Measurements from ENCODE around the gene PTTG1IP. TPM values are rescaled to one million over a fixed set of nuclear protein-coding genes. Genes with fewer than 3 reads are reported as not detected.

Gene PTTG1IP
- total and polyA plus RNA-seq, 10 of the 15 experiments (the other 5 are each of a cell fraction or from before 2014, with no cell fraction given), result 2.4 to 56.4 (median 44.4) TPM

- CTCF ChIA-PET, result interaction anchor here (0.7 to 1.6 kb wide), 2 partner anchors 27 to 533 kb away, joined by 3 to 6 read pairs; partner anchors contain the start of gene UBE2G2
- no peaks in the 10 kb centered on the region for H3K79me2 ChIP-seq (ENCODE audit: control insufficient read depth, insufficient read depth, low read length)
- no peaks in the 10 kb centered on the region for H4K20me1 ChIP-seq (ENCODE audit: control insufficient read depth, insufficient read depth)
- ATAC-seq (no peak), FAIRE-seq (no peak), DNase-seq (ENCODE audit: low read depth, low spot score) (no peak)
- in situ Hi-C loops (cut with MboI) (no loop called here), intact Hi-C loops (cut with micrococcal nuclease; ENCODE audit: unreplicated experiment) (no loop called here)
- peaks cover 8% of the 10 kb centered on the region for H3K9me3 ChIP-seq (replicated peaks; ENCODE audit: control insufficient read depth, insufficient read depth, low read length)
- H3K4me3 ChIP-seq, result no peak overlapping the region
- no peak overlapping the region for H3K27ac ChIP-seq (ENCODE audit: control insufficient read depth, insufficient read depth)
- no peaks in the 10 kb centered on the region for H3K27me3 ChIP-seq (replicated peaks in 1 of 2; ENCODE audit: control insufficient read depth in 2 of 2, insufficient read depth in 2 of 2, low read length in 1 of 2)
- no peaks in the 10 kb centered on the region for H3K4me1 ChIP-seq (ENCODE audit: control insufficient read depth, insufficient read depth, low read length)
- H3K9ac ChIP-seq (ENCODE audit: control insufficient read depth, insufficient read depth, low read length), result no peak overlapping the region
- no peaks in the 10 kb centered on the region for H3K36me3 ChIP-seq (ENCODE audit: control insufficient read depth in 2 of 2, insufficient read depth in 2 of 2, low read length in 1 of 2)
- TF ChIP-seq SPI1 (IDR thresholded peaks at IDR 0.05; ENCODE audit: borderline replicate concordance, insufficient read depth, low read depth, low read length) (no peak), CBX5 (IDR thresholded peaks at IDR 0.05; ENCODE audit: low read depth) (0 out of 2 replicates have a peak, but pooled peaks have one; percentile 33), ASH2L (IDR thresholded peaks at IDR 0.05; ENCODE audit: borderline replicate concordance, low read depth) (no peak), CEBPB (IDR thresholded peaks at IDR 0.05; ENCODE audit: borderline replicate concordance in 1 of 2, low read depth in 2 of 2, low read length in 2 of 2) (no peak)
- 5% methylated on average over 4 of the region's 4 CpGs for whole genome bisulfite sequencing (ENCODE audit: insufficient coverage, insufficient replicate concordance, low lambda C conversion rate, missing lambda C conversion rate)
- POLR2A ChIA-PET, result no interaction called here
- no peak overlapping the region for H3K4me2 ChIP-seq (ENCODE audit: control insufficient read depth, insufficient read depth)
- SMC1A ChIA-PET (ENCODE audit: uncharacterized antibody, unreplicated experiment), result no interaction called here
- RAD21 ChIA-PET (ENCODE audit: unreplicated experiment), result no interaction called here
- no peak overlapping the region for H2AFZ ChIP-seq (ENCODE audit: control insufficient read depth, low read depth, low read length)
- no TSS peak for BruUV-seq (replicated peaks)
These were observed 45.0 kb downstream of the PTTG1IP start for GRCh38 chr21:44828362-44829056.

GRCh38 chr21:44823179-44823660 lies 50.3 kb downstream of the PTTG1IP start:
- Histone ChIP-seq H3K4me2 (ENCODE audit: control insufficient read depth, insufficient read depth) (no peak overlapping the region), H3K9me3 (replicated peaks; ENCODE audit: control insufficient read depth, insufficient read depth, low read length) (peaks cover 10% of the 10 kb centered on the region), H3K36me3 (ENCODE audit: control insufficient read depth in 2 of 2, insufficient read depth in 2 of 2, low read length in 1 of 2) (no peaks in the 10 kb centered on the region), H3K79me2 (ENCODE audit: control insufficient read depth, insufficient read depth, low read length) (no peaks in the 10 kb centered on the region), H3K9ac (ENCODE audit: control insufficient read depth, insufficient read depth, low read length) (no peak overlapping the region), H3K4me1 (ENCODE audit: control insufficient read depth, insufficient read depth, low read length) (no peaks in the 10 kb centered on the region), H2AFZ (ENCODE audit: control insufficient read depth, low read depth, low read length) (no peak overlapping the region), H3K4me3 (no peak overlapping the region), H3K27me3 (replicated peaks in 1 of 2; ENCODE audit: control insufficient read depth in 2 of 2, insufficient read depth in 2 of 2, low read length in 1 of 2) (no peaks in the 10 kb centered on the region), H4K20me1 (ENCODE audit: control insufficient read depth, insufficient read depth) (no peaks in the 10 kb centered on the region), H3K27ac (ENCODE audit: control insufficient read depth, insufficient read depth) (no peak overlapping the region)
- FAIRE-seq, result no peak
- ChIA-PET RAD21 (ENCODE audit: unreplicated experiment) (interaction anchor here (0.6 to 0.7 kb wide), 2 partner anchors 34 to 50 kb away, joined by 3 to 4 read pairs; partner anchors contain the start of gene PTTG1IP), CTCF (interaction anchor here (1.6 kb wide), 1 partner anchor 23 kb away, joined by 5 read pairs; no protein-coding TSS in a partner anchor), POLR2A (no interaction called here), SMC1A (ENCODE audit: uncharacterized antibody, unreplicated experiment) (no interaction called here)
- in situ Hi-C loops (cut with MboI) (no loop called here), intact Hi-C loops (cut with micrococcal nuclease; ENCODE audit: unreplicated experiment) (no loop called here)
- BruUV-seq (replicated peaks), result no TSS peak
- 94% methylated on average over 1 of the region's 1 CpG for WGBS (ENCODE audit: insufficient coverage, insufficient replicate concordance, low lambda C conversion rate, missing lambda C conversion rate)
- no peak for ATAC-seq
- DNase-seq (ENCODE audit: low read depth, low spot score), result no peak
- no peak for TF ChIP-seq TCF7 (IDR thresholded peaks at IDR 0.05; ENCODE audit: borderline replicate concordance)
